Tibial nerve (tissue), 4 donors: Measurements from ENCODE around the gene CC2D2A.

ENCODE experiments used
- CTCF ChIP-seq, 5 experiments: fragments of 200-600 bp in 3 of 5; fragments of 450-650 bp in 2 of 5; sonication (generic) in 3 of 5; IDR thresholded peaks; one replicate each; pipeline ENCODE4 v1.5.1; 2016 to 2019; ENCODE audit warnings: antibody characterized with exemption in 5 of 5, mild to moderate bottlenecking in 3 of 5, moderate library complexity in 2 of 5
- EP300 ChIP-seq, 2 donors: sonication (generic); formaldehyde crosslinking; IDR thresholded peaks; one replicate each; pipeline ENCODE4 v1.6.1; 2017; ENCODE audit warnings: antibody characterized with exemption in 2 of 2, mild to moderate bottlenecking in 1 of 2

- no peak for TF ChIP-seq EP300 (IDR thresholded peaks at IDR 0.05)
- no peak for TF ChIP-seq CTCF (IDR thresholded peaks at IDR 0.05)
Measured at GRCh38 chr4:15601862-15602261, 132.2 kb downstream of the CC2D2A start.
